DMS114 treated with DMSO at 0.1 percent for 48 hours (cell line): ENCODE measurements around the gene GALE.
A peak's percentile ranks its signal among the peaks of the same experiment; 100 is the strongest.
"Not testable (repeated sequence)": the region's sequence is repeated elsewhere in the genome, so short reads cannot be mapped to it uniquely, and the experiment has no call there.

Experiments
- DNase-seq: peaks from one replicate; lab custom pipeline; 2025; ENCODE audit not compliant: unreplicated experiment; lab: John Stamatoyannopoulos, UW

Gene GALE

GRCh38 chr1:23793018-23793781 lies 7.4 kb downstream of the GALE start:
- no peak for DNase-seq

- DNase-seq = no peak
Measured at GRCh38 chr1:23792151-23792945, 8.2 kb downstream of the GALE start.

GRCh38 chr1:23791516-23792047 lies 9.0 kb downstream of the GALE start:
- DNase-seq = no peak

- peak; percentile 70 for DNase-seq
Measured at GRCh38 chr1:23790696-23791515, 9.6 kb downstream of the GALE start, which contains the start of gene LYPLA2. Gene LYPLA2 (plus strand): TSS chr1:23791145. CDS start chr1:23792683, 1,538 bp downstream.

GRCh38 chr1:23788695-23789094 lies 11.9 kb downstream of the GALE start:
- DNase-seq = no peak

GRCh38 chr1:23787701-23788100 lies 12.9 kb downstream of the GALE start:
- no peak for DNase-seq

- DNase-seq = no peak
Measured at GRCh38 chr1:23784846-23785245, 15.7 kb downstream of the GALE start.

- not testable (repeated sequence) for DNase-seq
Measured at GRCh38 chr1:23783141-23783540, 17.4 kb downstream of the GALE start.

- no peak for DNase-seq
Measured at GRCh38 chr1:23779826-23780371, 20.7 kb downstream of the GALE start.

- peak; percentile 81 for DNase-seq
Measured at GRCh38 chr1:23777979-23778814, 22.4 kb downstream of the GALE start, which contains the start of gene PITHD1. Gene PITHD1 (plus strand): TSS chr1:23778418. CDS start chr1:23778516, 98 bp downstream.

GRCh38 chr1:23776217-23776616 lies 24.3 kb downstream of the GALE start:
- DNase-seq = no peak

- no peak for DNase-seq
Measured at GRCh38 chr1:23774174-23774880, 26.2 kb downstream of the GALE start.

- DNase-seq = no peak
Measured at GRCh38 chr1:23772854-23773242, 27.7 kb downstream of the GALE start.

- peak; percentile 75 for DNase-seq
Measured at GRCh38 chr1:23772049-23772853, 28.3 kb downstream of the GALE start.

GRCh38 chr1:23768733-23769132 lies 31.8 kb downstream of the GALE start:
- no peak for DNase-seq

GRCh38 chr1:23763041-23763577 lies 37.4 kb downstream of the GALE start:
- no peak for DNase-seq

GRCh38 chr1:23759277-23759676 lies 41.3 kb downstream of the GALE start:
- no peak for DNase-seq

- DNase-seq = no peak
Measured at GRCh38 chr1:23757812-23758211, 42.7 kb downstream of the GALE start.
